Epithelial cell of esophagus (primary cell): ENCODE data around the gene HDAC4.

Source experiments
- DNase-seq: peaks from one replicate; pipeline ENCODE4 v3.0.0; 2010; ENCODE audit warnings: low read depth
- H3K4me3 ChIP-seq: 2 replicates; pipeline ENCODE4 v1.5.1; 2011; ENCODE audit warnings: mild to moderate bottlenecking, low read length, control low read depth
- TF ChIP-seq, protein P1 (sequence below): IDR thresholded peaks from 2 replicates; pipeline ENCODE4 v1.5.1; 2011; ENCODE audit warnings: low read depth, mild to moderate bottlenecking, low read length, control low read depth, inconsistent platforms; ENCODE audit not compliant: insufficient read depth; ENCODE audit errors: missing control alignments

HDAC4 gene

DNA sequence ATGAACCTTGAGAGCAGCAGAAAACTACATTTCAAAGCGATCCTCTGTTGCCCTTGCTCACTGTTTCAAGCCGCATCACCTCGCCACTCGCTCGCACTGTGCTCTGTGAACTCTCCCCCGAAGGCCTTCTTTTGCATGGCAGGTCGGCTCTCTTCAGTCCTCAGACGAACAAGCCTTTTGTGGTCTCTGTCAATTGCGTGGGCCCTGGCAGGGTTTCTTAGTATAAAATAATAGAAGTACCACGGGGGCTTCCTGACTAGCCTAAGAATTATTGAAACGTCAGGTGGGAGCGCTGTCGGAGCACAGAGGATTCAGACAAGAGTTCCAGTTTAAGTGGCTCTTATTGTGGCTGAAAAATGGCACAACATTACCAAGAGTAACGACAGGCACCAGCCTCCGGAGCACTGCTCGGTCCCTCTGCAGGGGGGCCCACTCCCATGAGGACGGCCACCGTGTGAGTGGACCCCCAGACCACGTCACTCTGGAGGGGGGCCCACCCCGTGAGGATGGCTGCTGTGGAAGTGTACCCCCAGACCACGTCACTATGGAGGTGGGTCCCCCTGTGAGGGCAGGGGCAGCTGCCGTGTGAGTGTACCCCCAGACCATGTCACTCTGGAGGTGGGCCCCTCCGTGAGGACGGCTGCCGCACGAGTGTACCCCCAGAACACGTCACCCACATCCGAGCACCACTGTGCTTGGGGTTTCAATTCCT, 237.7 kb downstream of the HDAC4 start:
- TF ChIP-seq, protein P1, sequence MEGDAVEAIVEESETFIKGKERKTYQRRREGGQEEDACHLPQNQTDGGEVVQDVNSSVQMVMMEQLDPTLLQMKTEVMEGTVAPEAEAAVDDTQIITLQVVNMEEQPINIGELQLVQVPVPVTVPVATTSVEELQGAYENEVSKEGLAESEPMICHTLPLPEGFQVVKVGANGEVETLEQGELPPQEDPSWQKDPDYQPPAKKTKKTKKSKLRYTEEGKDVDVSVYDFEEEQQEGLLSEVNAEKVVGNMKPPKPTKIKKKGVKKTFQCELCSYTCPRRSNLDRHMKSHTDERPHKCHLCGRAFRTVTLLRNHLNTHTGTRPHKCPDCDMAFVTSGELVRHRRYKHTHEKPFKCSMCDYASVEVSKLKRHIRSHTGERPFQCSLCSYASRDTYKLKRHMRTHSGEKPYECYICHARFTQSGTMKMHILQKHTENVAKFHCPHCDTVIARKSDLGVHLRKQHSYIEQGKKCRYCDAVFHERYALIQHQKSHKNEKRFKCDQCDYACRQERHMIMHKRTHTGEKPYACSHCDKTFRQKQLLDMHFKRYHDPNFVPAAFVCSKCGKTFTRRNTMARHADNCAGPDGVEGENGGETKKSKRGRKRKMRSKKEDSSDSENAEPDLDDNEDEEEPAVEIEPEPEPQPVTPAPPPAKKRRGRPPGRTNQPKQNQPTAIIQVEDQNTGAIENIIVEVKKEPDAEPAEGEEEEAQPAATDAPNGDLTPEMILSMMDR: no peak
- DNase-seq: no peak
- H3K4me3 ChIP-seq: no peak overlapping the region

DNA sequence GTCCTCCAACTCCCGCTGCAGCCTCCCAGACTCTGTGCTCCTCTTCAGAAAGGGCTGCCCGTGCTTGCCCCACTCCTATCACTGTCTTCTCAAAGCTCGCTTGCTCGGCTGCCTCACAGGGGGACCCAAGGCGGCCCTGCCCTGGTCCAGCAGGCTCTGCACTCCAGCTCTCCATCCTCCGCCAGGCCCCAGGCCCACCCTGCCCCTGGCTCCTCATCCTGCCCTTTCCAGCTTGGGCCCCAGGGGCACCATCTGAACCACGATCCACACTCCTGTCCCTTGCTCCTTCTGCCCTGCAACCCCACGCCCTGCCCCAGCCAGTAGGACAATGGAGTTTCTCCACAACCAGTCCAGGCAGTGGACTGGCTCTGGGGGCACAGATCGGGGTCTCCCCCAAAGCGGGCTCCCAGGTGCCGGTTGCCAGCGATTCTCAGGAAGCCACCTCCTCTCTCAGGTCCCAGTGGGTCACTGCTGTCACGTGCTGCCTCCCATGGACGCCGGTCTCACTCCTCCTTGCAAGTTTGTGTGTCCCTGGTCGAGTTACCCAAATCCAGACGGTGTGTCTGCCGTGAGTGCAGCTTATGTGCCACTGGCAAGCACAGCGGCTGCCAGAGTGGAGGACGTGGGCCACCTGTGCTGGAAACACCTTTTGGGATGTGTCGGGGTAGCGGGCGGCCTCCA, 238.5 kb downstream of the HDAC4 start:
- TF ChIP-seq, protein P1: no peak
- DNase-seq: no peak
- no peak overlapping the region for H3K4me3 ChIP-seq

DNA sequence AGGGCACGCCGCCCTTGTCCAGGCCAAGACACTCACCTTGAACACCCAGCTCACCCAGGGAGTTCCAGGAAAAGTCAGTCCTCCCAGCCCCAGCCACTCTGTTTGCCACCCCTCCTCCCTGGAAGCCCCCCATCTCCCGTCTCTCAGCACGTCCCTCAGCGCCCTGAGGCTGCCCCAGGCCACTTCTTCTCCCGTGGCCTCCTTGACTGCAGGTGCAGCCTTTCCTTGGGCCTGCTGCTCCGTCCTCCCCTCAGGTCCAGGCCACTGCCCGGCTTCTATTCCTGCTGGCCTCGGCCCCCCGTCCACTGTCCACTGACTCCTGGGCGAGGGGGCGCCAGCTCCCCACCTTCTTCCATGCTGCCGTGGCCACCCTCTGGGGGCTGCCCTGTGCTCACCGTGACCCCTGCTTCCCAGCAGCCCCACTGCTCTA, 239.1 kb downstream of the HDAC4 start:
- TF ChIP-seq, protein P1: no peak
- no peak overlapping the region for H3K4me3 ChIP-seq

DNA sequence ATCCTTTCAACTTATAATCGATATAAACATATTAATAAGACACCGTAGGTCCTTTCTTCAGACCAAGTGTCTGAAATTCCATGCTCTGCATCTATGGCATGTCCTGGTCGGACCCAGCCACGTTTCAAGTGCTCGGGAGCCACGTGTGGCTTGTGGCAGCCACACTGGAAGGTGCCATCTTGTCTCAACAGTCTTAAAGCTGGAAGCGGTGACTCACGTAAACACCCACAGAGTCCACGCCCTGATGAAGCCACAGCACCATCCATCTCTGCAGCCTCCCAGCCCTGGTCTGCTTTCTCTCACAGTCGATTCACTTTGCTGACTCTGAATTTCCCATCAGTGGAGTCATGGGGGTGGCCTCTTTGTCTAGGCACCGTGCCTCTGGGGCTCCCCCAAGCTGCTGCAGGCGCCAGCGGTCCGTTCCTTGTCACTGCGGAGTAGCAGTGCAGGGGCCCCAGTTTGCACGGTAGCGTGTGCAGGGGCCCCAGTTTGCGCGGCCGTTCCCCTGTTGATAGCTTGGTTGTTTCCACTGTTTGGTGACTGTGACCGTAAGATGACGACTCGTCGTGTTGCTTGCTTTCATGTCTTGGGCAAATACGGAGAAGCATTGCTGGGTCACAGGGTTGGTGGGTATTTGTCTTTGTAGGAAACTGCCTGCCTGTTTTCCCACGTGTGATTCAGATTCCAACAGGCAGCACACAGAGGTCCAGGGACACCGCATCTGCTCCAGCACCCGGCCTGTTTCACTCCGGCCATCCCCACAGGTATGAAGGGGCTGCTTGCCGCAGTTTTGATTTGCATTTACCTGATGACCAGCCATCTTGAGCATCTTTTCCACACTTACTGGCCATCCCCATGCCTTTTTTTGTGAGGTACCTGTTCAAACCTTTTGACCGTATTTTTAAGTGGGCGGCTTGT, 240.3 kb downstream of the HDAC4 start:
- TF ChIP-seq, protein P1: no peak
- peak; percentile 17 for DNase-seq
- H3K4me3 ChIP-seq: no peak overlapping the region

More for the DNA sequence above, 239.1 kb downstream of the HDAC4 start:
- no peak for DNase-seq

DNA sequence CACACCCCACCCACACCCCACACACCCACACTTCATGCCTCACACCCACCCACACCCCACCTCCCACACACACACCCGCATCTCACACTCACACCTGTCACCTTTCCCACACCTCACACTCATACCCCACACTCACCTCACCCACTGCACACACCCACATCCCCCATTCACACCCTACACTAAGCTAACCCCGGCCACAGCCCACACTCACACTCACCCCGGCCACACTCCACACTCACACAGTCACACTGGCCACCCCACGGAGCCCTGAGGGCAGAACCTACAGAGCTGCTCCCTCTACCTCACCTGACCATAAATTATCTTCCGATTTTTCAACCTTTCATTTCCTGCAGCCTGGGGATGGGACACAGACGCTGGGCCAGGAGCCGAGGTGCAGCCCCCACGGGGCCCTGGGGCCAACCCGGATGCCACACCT, 241.3 kb downstream of the HDAC4 start:
- no peak overlapping the region for H3K4me3 ChIP-seq
- TF ChIP-seq, protein P1: no peak
- DNase-seq: no peak

DNA sequence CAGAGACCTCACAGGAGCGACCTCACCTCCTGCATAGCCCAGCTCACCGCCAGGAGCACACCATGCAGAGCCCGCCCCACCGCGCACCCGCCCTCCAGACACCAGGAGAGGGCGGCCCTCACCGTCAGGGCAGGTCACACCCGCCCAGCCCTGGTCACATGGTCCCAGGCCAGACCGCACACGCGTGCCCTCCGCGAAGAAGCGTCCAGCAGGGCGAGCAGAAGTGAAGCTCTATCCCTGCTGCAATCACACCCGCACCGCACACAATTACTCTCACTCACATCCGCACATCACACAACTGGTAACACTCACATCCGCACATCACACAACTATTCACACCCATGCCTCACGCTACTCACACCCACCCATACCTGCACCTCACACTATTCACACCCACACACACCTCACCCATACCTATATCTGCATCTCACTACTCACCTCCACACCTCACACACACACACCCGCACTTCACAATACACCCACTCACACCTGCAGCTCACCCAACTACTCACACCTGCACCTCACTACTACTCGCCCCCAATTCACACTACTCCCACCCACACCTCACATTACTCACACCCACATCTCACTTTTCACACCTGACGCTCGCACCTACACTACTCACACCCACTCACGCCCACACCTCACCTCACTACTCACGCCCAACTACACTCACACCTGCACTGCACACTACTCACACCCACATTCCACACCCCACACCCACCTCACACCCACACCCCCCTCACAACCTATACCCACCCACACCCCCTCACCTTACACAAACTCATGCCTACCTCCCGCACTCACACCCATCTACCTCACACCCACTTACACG, 242.0 kb downstream of the HDAC4 start:
- no peak overlapping the region for H3K4me3 ChIP-seq
- DNase-seq: no peak
- TF ChIP-seq, protein P1: no peak
